CD4-positive, alpha-beta T cell treated with Interleukin-17A for 4 hours (primary cell): ENCODE data around the gene SORL1-AS1.
A peak's percentile ranks its signal among the peaks of the same experiment; 100 is the strongest.

Source experiments
- DNase-seq: peaks from one replicate; pipeline ENCODE4 v3.0.0-alpha.2; 2020; ENCODE audit warnings: mixed read lengths

The SORL1-AS1 gene

DNA sequence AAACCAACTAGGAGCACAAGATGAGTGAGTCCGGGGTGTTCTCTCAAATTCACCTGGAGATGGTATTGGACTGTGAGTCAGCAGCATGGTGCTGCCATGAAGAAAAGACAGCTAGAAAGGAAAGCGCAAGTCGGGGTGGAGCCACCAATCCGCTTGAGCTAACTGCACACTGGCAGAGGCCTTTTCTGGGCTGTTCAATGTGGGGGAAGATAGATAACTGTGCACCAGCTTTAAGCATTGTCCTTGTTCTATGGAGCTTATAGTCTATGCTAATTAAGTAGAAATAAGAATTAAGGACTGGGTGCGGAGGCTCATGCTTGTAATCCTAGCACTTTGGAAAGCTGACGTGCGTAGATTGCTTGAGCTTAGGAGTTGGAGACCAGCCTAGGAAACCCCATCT is 21.9 kb upstream of the SORL1-AS1 start:
- DNase-seq: peak; percentile 25

DNA sequence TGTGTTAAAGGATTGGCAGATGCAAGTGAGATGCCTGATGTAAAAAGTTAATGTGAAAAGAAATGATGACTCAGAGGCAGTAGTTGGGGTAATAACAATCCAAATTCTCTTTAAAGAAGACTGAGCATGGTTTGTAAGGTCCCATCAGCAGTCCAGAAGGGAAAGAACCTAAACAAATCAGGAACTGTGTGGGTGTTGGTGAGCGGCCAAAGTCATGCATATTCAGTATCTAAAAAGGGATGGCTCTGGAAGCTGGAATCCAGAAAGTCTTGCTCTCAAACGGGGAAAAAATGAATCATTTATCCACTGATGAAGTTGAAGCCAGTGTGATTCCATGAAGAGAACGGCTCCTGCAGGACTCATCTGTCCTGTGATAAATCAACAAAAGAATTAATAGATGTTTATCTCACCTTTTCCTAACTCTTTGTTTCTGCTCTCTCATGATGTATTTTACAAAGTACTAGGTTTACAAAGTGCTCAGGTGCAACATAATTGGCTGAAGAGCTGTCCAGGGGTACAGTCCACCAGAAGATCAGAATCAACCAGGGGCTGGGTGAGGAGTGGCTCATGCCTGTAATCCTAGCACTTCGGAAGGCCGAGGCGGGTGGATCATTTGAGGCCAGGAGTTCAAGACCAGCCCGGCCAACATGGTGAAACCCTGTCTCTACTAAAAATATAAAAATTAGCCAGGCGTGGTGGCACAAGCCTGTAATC is 20.5 kb upstream of the SORL1-AS1 start:
- DNase-seq: no peak

DNA sequence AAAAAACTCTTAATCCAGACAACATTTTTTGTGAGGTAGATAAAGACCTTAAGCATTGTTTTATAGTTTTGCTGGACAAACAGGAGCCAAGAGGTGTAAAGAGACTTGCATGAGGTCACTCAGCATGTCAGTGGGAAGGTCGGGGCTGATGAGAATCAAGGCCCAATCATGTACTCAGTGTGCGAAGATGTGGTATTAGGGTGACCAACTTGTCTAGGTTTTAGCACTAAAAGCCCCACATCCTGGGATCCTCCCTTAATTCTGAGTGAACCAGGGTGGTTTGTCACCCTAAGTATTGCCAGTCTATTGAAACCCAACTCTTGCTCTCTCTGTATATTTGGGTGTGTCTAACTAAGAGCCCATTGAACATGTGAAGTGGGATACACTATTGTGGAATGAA is 19.5 kb upstream of the SORL1-AS1 start:
- no peak for DNase-seq

- DNase-seq: no peak
These were observed 18.4 kb upstream of the SORL1-AS1 start for GRCh38 chr11:121471167-121471566.

- DNase-seq: no peak
These were observed 17.1 kb upstream of the SORL1-AS1 start for GRCh38 chr11:121469910-121470309.

DNA sequence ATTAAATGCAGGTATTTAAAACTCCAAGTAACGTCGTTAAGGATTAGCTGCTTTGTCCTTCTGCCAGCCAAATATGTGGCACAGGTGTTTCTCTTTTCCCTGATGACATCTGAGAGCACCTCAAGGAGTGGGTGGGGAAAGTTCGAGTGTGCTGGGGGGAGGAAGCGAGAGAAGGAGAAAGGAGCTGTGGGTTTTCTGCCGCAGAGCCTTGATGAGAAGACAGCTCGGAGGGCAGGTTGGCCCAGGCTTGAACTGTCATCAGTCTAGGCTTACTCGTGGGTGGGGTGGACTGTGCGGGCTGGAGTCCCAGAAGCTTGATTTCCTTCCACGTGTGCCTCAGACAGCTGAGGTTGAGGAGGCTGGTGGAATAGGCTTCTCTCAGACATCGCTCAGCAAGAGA is 15.2 kb upstream of the SORL1-AS1 start:
- peak; percentile 89 for DNase-seq

- DNase-seq: no peak
These were observed 14.7 kb upstream of the SORL1-AS1 start for GRCh38 chr11:121467471-121467870.

- DNase-seq: peak; percentile 65
These were observed 13.5 kb upstream of the SORL1-AS1 start for GRCh38 chr11:121466063-121466794.

GRCh38 chr11:121465709-121466062 is 12.9 kb upstream of the SORL1-AS1 start:
- no peak for DNase-seq

GRCh38 chr11:121464352-121464946 is 11.7 kb upstream of the SORL1-AS1 start:
- peak; percentile 84 for DNase-seq

DNA sequence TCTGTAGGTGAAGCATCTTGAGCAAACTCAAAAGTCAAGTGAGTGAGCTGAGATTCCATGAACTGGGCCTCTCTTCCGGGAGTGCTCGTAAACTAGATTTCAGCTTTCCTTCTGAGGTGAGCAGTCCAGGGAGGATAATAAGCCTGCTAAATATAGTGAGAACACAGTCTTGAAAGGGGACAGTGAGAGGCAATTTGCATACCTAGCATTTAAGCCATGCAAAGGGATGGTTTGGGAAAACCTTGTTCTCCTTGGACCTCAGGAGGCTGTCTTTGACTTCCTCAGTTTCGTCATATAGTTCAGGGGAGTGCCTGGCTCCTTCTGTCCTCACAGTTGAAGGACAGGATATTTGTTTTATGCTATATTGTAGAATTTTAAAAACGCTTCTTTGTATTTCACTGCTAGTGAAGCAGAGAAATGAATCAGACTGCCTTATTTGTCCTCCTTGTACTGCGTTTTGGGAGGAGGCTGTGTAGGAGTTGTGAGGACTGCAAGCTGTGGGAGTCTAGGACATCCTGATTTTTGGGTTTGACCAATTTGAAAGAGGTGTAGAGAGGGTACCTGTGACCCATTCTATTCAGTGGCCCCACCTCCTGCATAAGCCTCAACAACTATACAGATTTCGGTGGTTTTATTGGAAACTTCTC is 11.0 kb upstream of the SORL1-AS1 start:
- no peak for DNase-seq

DNA sequence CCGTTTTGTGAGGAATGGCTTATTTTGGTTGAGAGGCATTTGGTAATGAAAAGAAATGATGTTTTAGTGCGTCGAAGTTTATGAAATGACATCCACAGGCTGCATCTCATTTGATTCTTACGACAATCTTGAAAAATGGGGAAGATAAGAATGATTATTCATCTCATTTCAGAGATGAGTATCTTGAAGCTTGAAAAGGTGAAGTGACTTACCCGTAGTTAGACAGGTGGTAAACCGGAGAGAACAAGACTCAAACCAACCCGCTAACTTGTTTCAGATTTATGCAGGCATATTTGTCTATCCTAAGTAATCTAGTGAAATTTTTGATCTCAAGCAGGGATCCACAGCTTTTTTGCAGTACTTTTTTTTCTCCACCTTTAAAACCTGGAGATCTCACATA is 9.1 kb upstream of the SORL1-AS1 start:
- no peak for DNase-seq

DNA sequence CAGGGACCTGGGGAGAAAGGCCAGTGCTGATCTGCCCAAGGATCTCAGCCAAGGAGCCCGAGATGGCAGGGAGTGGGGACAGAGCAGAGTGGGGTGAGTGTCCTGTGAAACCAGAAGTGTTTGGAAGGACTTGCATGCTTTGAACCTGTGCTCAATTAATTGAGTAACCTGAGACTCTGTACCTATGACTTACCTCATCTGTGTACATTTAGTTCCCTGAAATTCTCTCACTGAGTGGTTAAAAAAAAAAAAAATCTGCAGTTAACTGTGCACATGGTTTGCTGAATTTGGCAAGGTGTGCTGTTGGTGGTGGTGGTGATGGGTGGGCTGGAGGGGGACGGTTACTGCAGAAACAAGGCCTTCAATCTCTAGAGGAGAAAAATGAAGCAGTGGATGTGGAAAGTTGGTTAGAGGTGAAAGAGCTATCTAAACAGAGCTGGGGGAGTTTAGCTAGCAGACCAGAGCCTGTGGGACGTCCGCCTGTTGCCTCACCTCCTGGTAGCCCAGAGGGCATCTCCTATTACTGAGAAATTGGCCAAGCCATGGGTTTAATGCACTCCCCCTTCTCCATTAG is 8.3 kb upstream of the SORL1-AS1 start:
- no peak for DNase-seq

GRCh38 chr11:121459413-121460017 is 6.7 kb upstream of the SORL1-AS1 start:
- peak; percentile 71 for DNase-seq

DNA sequence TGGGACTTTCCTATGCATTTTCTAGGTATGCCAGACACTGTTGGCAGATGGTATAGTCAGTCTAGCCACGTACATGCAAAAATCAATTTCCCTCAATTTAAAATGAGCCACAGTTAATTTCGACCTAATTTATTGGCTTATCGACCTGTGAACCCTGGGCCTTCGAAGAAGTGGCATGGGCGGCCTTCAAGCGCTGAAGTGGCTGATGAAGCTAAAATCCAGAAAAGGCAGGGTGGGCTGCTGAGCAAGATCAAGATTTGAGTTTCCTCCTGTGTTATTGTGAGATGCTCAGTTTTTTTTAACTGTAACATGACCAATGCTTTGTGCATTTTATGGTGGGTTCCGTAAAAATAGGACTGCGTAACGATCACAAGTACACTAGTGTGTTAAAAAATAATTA is 5.8 kb upstream of the SORL1-AS1 start:
- DNase-seq: no peak

DNA sequence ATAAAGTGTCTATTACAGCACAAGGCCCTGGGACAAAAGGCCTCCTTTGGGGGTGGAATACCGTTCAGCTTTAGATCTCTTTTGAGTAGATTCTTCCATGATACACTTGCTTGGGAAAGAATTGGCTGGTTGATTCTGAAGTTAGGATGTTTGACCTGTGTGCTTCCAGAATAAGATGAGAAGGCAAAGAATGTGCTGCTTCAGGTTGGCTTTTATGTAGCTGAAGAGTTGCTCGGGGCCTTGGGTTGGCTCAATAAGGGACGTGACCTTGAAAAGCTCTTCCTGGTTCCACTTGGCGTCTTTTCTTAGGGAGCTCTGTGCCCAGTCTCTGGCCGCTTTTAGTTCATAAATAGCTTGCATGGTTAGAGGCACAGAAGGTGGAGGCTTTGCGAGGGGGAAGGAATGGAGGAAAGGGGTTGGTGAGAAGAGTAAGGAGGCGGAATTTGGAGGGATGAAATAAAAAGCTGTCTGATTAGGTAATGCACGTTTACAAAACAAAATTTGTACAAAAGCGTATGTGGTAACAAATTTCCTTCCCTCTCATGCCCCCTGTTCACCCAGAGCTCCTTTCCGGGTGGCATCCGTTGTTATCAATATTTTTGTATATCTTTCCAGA is 4.2 kb upstream of the SORL1-AS1 start:
- DNase-seq: no peak

- DNase-seq: no peak
These were observed 3.4 kb upstream of the SORL1-AS1 start for GRCh38 chr11:121456151-121456550.

- DNase-seq: no peak
These were observed 2.3 kb upstream of the SORL1-AS1 start for GRCh38 chr11:121455115-121455514.

- DNase-seq: peak; percentile 43
These were observed 977 bp upstream of the SORL1-AS1 start for GRCh38 chr11:121453589-121454299.

DNA sequence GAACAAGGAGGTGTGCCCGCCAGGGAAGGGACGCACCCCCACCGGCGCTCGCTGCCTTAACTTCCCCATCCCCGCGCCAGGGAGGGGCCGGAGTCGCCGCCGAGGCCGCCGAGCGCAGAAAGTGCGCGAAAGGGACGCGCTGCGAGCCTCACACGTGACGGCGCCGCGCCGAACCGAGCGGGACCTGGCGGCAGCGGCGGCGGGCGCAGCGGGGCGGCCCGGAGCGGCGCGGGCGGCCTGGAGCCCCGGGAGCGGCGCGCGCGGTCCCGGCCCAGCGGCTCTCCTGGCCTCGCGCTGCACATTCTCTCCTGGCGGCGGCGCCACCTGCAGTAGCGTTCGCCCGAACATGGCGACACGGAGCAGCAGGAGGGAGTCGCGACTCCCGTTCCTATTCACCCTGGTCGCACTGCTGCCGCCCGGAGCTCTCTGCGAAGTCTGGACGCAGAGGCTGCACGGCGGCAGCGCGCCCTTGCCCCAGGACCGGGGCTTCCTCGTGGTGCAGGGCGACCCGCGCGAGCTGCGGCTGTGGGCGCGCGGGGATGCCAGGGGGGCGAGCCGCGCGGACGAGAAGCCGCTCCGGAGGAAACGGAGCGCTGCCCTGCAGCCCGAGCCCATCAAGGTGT is 670 bp downstream of the SORL1-AS1 start, which contains the start of gene SORL1:
Gene SORL1, plus strand, starts transcription at position 329 of the 623 bp plus-strand sequence. Its CDS starts 18 bp downstream, at position 347.
- peak; percentile 84 for DNase-seq
